Measurements from ENCODE around the gene ATF4.
"Not testable (repeated sequence)": the region's sequence is repeated elsewhere in the genome, so short reads cannot be mapped to it uniquely, and the experiment has no call there.

ATF4 gene

DNA sequence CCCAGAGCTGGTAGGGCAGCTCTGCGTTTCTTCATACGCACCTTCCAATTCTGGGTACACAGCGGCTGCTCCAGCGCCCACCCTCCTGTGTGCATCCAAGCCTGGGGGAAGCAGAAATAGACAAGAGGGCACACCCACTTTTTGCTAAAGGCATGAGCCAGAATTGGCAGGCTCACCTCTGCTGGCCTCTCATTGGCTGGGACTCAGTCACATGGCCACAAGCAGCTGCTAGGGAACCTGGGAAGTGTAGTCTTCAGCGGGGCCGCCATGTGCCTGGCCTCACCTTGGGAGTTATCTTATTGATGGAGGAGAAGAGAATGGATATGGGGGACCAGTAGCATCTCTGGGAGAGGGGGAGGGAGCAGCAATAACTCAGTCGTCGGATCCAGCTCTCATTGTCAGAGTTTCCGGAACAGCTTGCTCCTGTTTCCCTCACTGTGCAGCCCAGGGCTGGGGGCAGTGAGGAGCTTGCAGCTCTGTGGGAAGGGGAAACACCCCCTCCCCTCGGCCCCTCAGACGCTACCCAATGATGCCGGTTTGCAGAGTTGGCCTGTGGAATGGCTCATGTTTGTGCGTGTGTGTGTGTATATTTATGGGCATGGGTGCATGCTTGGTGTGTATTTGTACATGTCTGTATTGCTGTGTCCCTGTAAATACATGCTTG, 30.1 kb upstream of the ATF4 start:
- DNase-seq, result peak; percentile 79 to 91

DNA sequence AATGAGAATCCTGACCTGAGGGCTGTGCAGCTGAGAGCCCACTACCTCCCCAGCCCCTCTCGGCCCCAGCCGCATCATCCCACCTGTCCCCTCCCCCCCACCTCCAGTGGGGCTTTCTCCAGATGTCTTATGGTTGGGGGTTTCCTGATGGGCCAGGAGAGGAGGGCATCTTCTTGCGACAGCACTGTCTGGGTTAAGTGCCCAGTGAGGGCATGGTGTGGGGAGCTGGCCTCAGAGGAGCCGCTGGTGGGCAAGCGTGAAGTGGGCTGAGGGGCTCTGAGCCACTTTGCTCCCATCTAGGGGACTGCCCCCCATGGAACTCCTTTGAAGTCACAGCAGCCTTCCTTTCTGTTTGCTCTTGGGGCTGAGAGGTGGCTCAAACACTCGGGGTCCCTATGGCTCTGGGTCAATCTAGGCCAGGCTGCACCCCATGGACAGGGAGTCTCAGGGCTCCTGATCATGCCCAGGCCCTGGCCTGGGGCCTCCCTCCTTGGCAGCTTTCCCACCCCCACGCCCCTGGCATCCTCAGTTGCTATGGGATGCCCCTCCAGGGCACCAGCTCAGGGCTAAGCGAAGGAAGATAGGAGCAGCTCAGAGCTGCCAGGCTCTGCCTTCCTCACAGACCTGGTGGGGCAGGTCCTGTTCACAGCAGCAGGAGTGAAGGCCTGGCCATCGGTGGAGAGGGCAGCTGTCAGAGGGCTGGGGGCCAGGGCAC, 29.2 kb upstream of the ATF4 start:
- no peak for DNase-seq

DNA sequence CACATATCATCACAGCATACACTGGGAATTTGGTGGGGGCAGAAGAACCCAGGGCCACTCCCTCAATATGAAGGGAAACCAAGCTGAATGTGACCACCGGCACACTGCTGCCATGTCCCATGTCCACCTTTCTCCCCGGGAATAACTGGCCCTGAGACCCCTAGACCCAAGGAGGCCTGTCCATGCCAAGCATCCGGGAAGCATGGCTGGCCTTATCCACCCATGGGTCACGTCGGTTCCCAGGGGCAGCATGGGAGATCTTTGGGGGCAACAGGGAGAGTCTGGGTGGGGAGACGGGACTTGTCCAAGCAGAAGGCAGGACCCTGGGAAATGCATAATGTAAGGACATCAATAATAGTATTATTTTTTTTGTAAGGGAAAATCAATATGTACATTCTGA, 28.7 kb upstream of the ATF4 start:
- DNase-seq, result no peak

DNA sequence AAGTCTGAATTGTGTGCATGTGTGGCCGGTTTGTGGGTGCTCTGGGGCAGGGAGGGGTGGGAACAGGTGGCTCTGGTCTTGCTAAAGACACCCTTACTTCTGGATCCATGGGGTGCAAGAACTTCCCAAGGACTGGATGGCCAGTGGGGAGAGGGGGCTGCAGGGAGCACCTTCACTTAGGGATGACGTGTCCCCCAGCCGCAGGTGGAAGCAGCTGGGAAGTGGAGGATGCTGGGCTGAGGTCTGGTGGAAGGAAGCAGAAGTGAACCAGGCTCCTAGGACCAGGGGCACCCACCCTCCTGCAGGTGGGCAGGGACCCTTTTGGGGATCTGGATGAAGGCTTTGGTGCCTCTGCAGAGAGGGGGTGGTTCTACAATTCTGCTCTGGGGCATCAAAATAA, 28.2 kb upstream of the ATF4 start:
- DNase-seq, result no peak

DNA sequence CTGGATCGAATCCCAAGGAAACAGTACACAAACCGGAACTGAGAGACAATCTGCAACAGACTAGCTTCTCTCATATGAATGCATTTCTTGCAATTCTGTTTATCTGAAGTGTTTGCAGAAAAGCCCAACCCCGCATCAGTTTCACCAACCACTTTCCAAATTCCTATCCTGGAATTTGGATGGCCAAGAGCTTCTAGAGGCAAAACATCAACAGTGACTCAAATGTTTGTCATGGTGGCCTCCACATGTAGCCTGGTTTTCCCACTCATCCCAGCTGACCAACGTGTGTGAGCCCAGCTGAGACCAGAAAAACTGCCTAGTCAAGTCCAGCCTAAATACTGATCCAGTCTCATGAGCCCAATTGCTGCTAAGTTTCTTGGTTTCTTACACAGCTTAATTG, 26.6 kb upstream of the ATF4 start:
- no peak for DNase-seq

DNA sequence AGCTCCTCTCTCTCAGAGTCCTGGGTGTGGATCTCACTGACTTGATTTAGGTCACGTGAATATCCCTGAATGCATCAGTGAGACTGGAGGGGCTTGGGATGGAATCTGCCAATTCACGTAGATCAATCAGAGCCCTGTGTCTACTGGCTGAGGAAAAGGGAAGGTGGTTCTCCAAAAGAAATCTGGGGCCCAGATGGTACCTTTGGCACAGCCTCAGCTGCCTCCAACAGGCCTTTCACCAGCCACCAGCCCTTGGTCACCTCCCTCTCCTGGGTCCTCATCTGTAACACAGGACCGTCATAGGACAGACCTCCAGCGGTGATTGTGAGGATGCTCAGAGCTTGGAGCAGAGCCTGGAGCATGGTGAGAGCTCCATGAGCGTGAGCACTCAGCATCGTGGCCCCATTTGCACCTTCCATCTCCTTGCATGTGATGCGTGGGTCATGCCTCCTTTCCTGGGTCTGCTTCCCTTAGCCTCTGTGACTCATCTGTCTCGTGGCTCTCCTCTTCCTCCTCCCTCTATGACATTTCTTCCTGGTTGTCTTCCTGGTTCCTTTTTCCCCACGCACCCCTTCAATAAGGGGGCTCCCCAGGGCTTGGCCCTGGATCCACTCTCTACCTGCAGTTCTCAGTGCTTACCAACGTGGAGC, 25.8 kb upstream of the ATF4 start:
- DNase-seq, result no peak

DNA sequence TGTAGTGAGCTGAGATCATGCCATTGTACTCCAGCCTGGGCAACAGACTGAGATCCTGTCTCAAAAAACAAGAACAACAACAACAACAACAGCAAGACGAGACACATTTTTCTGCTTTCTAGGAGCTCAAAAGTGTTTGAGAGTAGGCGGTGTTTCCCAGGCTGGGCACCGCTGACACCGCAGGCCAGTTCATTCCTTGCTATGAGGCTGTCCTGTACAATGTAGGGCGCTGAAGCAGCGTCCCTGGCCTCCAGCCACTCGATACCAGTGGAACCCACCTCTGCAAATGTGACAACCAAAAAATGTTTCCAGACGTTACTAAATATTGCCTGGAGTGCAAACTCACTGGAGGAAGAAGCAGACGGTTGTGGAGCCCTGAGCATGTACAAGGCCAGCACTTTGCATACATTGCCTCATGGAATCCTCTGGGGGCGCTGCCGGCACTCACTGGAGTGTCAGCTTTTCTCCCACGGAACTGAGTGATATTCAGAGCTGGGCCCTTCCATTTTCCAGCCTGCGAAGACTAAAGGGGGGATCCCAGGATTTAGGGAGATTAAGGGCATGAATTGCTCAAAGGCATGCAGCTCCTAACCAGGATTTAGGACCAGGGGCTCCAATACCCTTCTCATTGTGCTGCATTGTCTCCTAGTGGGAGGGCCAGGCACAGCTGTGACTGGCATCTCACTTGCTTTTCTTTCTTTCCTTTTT, 24.1 kb upstream of the ATF4 start:
- DNase-seq, result peak; percentile 61 to 87

DNA sequence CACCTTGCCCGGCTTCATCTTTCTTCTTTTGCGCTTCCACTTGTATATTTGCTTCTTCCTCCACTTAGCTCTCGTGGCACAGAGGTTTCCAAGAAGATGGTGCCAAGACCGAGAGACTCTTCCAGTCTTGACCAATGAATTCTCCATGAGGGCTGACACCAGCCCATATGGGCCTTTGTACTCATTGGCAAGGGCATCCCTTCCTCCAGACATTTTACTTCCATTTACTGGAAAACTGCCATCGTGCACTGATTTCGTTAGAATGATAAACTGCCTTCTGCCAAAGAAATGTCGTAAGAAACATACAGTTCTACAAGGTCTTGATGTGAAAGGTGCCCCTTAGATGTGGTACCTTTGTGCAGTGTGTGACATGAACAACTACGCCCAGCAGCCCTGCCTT, 22.9 kb upstream of the ATF4 start:
- no peak for DNase-seq

DNA sequence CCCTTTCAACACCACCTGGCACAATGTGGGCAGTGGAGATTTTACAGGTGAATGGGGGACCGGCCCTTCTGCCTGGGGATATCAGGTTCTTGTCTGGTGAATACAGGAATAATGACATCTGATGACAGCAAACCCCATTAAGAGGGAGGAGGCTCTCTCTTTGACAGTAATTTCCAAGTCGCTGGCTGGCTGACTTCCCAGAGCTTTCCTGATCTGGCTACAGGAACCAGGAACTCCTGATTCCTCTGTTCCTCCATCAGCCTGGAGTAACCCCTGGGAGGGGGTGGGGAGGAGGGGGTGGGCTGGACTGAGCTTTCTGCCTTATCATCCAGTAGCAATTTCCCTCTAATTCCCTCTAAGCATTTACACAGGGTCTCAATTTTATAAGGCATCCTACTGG, 22.0 kb upstream of the ATF4 start:
- DNase-seq, result no peak

DNA sequence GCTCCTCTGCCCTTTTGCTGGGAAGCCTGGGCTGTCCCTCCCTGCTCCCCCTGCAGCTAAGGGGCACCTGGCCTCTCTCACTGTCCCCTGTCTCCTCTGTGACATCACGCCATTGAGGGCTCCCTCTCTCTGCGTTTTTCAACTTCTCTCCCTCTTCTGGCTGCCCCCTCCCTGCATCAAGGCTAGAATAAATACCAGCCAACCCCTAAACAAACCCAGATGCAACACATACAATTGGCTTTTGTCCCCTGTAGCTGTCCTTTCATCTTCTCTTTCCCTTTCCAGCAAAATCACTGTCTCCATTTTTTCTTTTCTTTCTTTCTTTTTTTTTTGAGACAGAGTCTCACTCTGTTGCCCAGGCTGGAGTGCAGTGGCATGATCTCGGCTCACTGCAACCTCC, 21.6 kb upstream of the ATF4 start:
- DNase-seq, result peak in 1 of 2 experiments; percentile 21

DNA sequence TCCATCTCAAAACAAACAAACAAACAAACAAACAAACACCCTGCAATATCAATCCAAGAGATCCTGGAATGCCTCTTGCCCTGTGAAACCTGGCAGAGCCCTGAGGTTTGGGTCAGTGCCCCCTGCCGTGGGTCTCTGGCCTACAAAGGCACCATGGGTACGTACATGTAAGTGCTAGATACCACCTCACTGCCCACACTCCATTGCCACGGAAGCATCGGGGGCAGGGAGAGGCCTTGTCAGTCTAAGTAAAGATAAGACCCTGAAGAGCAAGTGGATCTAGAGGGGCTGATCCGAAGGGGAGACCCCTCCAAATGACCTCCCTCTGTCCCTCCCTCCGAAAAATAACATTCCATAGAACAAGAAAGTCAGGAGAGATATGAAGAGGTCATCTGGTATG, 20.3 kb upstream of the ATF4 start:
- DNase-seq, result no peak

DNA sequence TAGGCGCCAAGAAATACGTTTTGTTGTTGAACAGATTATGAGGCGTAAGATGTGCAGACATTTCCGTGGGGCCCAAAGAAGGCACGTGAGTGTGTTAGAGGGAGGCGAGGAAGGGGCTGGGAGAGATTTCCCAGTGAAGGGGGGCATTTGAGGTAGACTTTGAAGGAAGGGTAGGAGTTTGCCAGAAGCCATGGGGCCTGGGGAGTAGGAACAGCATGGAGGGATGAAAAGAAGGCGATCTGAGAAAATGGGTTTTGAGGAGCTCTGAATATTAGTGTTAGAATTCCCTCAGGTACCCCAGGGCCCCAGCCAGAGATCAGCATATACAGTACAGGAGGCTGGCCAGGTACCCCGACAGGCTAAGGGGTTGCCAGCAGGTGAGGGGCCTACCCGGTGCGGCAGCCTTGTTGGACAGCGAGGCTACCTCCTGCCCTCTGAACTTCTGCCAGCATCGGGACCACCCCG, 18.7 kb upstream of the ATF4 start:
- DNase-seq, result no peak

DNA sequence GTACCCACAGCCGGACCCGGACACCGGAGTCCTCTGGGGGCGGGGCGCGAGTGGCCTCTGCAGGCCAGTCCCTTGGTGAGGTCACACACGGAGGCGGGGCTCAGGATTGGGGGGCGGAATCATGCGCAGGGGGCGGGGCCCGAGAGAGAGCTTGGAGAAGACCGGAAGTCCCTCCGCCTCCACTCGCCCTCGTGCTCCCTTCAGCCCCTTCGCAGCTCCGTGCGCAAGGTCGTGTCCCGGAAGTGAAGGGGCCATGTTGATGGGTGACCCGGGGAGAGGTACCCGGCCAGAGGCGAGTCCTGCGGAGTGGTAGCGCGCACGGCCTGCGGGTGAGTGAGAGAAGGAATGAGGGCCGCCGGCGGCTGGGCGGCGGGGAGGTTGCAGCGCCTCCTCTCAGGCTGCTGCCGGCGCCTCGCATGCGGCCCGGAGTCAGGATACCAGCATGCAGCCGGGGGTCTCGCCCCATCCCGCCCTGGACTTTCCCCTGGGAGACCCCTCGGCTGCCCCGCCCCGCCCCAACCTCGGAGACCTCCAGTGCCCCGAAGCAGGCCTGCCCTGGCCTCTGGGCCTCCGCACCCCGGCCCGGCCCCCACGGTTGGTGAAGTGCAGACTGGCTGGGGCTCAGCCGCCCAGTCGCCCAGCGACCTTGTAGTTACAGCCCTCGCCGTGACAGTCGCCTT, 18.1 kb upstream of the ATF4 start, which contains the start of gene MIEF1:
MIEF1 (plus strand) TSS at position 182 of the 680 bp plus-strand sequence. CDS start 9,005 bp downstream, outside the sequence.
- peak; percentile 94 to 96 for DNase-seq

DNA sequence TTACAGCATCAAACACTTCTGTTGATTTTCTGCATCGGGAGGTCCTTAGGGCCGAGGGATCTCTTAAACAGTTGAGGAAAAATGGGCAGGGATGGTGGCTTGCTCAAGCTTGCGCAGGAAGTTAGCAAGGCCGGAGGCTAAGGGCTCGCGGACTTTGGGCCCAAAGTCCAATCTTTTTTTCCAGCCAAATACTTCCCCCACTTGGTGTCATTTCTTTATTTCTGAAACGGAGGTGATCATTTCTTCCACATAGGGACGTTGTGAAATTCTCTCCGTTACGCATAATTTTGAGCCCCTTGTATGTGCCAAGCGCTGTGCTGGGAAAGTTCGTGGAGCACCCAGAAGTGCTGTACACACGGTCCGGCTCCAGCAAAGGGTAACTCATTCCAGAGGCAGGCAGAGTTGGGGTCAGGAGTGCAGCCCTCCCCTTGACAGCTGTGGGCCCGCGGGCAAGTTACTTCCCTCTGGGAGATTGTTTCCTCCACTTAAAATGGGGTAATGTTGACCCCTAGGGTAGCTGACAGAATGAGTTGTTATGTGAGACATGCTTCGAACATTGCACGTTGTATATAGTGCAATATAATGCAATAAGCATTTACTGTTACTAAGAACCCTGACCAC, 17.5 kb upstream of the ATF4 start:
- DNase-seq, result no peak

DNA sequence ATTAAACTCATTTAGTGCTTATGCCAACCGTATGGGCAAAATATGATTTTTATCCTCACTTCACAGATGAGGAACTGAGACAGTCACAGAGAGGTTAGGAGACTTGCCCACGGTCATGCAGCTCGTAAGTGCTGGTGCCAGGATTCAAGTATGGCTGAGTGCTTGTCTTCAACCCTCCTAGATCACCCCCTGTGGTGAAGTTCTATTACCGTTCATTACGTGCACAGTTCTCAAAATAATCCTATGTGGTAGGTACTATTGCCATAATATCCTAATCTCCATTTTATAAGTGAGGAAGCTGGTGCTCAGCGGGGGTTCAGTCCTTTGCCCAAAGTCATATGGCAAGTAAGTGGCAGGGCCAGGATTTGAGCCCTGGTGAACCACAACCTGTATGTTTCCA, 16.7 kb upstream of the ATF4 start:
- DNase-seq, result no peak

DNA sequence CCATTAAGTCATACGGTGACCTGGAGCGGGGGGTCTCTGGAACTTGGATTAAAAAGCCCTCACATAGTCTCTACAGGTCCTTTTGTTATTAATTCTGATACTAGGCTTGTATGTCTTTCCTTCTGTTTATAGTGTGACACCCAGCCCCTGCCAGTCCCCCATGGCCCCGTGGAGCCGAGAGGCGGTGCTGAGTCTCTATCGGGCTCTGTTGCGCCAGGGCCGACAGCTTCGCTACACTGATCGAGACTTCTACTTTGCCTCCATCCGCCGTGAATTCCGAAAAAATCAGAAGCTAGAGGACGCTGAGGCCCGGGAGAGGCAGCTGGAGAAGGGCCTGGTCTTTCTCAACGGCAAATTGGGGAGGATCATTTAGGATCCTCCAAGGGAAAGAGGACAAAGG, 16.3 kb upstream of the ATF4 start:
- DNase-seq, result no peak

DNA sequence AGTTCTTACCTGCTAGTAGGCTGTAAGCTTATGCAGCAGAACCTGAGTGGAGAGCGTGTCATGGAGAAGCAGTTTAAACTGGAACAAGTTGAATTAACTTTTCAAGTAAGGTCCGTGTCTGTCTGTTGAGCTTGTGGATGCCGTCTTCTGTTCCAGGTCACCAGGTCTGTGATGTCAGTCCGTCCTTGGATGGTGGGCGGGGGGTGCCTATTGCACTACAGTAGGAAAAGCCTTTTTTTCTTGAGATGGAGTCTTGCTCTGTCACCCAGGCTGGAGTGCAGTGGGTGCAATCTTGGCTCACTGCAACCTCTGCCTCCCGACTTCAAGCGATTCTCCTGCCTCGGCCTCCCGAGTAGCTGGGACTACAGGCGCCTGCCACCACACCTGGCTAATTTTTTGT, 13.3 kb upstream of the ATF4 start:
- not testable (repeated sequence) for DNase-seq

DNA sequence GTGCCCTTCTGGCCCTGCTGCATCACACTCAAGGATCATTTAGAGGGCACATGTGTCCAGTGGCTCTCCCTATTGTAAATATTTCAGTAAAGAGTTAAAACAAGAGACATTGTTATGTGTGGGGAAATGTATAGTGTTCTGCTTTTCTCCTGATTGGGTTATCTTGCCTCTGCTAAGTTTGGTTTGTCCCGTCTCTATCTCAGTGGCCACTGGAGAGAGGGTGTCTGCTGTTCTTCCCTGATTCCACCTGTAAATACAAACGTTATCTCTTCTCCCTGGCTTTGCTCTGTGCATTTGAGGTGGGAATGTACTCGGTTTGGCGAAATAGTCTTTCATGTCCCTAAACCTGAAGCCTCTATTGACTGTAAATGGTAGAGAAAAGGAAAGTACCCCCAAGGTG, 12.0 kb upstream of the ATF4 start:
- DNase-seq, result no peak

DNA sequence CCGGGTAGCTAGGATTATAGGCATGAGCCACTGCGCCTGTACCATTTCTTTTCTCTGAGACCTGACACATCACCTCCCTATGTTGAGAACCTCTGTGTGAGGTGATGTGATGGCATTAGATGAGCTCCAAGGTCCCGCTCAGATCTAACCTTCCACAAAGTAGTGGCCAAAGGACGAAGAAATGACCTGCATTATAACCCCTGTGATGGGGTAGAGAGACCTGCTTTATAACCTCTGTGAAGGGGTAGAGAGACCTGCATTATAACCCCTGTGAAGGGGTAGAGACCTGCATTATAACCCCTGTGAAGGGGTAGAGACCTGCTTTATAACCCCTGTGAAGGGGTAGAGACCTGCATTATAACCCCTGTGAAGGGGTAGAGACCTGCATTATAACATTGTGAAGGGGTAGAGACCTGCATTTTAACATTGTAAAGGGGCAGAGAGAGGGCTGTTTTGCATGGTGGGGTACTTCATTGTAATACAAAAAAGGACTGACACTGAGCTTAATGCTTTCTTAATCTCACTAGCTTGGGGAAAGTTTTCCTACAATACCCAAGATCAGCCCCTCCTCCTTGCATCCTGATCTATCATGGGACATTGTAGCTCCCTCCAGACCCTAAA, 9.7 kb upstream of the ATF4 start:
- DNase-seq, result no peak

DNA sequence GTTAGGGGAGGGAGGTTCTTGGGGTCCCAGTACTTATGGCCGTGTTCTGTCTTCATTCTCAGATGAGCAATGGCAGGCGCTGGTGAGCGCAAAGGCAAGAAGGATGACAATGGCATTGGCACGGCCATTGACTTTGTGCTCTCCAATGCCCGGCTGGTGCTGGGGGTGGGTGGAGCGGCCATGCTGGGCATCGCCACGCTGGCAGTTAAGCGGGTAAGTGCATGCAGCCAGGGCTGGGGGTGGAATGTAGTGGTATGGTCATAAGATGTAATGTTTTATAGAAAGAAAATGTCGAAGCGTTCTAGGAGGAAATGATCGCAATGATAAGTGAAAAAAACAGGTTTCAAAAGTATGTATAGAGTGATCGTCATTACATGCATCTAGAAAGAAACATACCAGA, 9.1 kb upstream of the ATF4 start:
- DNase-seq, result no peak

DNA sequence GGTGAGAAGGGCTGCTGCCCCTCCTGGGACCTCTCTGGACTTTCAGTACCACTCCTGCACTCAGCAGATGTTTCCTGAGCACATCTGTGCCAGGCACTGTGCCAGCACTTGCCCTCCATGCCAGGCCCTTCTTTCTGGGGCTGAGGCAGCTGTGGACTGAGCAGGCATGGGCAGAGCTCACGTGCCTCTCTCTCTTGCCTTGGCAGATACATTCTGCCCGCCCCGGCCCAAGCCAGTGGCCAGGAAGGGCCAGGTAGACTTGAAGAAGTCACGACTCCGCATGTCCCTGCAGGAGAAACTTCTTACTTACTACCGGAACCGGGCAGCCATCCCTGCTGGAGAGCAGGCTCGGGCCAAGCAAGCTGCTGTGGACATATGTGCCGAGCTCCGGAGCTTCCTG, 8.3 kb upstream of the ATF4 start:
- DNase-seq, result no peak

DNA sequence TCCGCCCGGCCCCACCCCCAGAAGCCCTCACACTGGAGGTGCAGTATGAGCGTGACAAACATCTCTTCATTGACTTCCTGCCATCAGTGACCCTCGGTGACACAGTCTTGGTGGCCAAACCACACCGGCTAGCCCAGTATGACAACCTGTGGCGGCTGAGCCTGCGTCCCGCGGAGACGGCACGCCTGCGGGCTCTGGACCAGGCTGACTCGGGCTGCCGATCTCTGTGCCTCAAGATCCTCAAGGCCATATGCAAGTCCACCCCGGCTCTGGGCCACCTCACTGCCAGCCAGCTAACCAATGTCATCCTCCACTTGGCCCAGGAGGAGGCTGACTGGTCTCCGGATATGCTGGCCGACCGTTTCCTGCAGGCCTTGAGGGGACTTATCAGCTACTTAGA, 6.6 kb upstream of the ATF4 start:
- no peak for DNase-seq
